ENCODE results near the gene LRRC75B.

LRRC75B gene

GRCh38 chr22:24584871-24585411 is 7.9 kb downstream of the LRRC75B start:
- DNase-seq: no peak

GRCh38 chr22:24584166-24584790 is 8.6 kb downstream of the LRRC75B start:
- no peak for DNase-seq

GRCh38 chr22:24583221-24584165 is 9.4 kb downstream of the LRRC75B start:
- no peak for DNase-seq

GRCh38 chr22:24582056-24582814 is 10.6 kb downstream of the LRRC75B start:
- no peak for DNase-seq

GRCh38 chr22:24580276-24580675 is 12.6 kb downstream of the LRRC75B start:
- peak in 1 of 2 experiments; percentile 6 for DNase-seq

DNA sequence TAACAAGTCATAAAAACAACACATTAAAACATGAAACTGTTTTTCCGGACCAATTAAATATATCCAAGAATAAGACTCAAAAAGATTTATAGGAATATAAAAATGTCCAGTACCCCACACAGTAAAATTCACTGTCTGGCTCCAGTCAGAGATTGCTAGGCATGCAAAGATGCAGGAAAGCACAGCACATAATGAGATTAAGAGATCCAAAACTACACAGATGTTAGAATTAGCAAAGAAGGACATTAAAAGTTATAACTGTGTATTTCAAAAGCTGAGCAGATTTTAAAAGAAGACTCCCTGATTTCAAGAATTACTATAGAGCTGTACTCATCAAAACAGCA is 13.6 kb downstream of the LRRC75B start:
- no peak for DNase-seq

GRCh38 chr22:24578355-24579257 is 14.3 kb downstream of the LRRC75B start:
- DNase-seq: no peak

DNA sequence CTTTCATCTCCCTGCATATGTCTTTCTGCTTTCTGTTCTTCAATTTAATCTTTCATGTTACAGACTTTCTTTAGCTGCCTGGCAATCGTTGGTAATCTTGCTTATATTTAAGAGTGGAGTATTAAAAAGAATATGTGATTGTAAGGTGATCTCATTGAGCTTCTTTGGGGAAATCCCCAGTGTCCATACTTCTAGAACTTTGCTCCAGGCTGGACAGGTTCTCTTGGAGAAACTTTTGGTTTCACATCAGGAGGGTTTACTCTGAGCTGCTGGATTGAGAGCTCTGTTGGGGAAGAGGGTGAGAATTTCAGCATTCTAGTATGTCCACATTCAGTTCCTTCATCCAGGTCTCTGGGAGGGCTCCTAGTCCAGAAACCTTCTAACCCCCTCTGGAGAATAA is 16.1 kb downstream of the LRRC75B start:
- DNase-seq: no peak

GRCh38 chr22:24571266-24571665 is 21.6 kb downstream of the LRRC75B start:
- DNase-seq: no peak

- no peak for DNase-seq
These were observed 25.2 kb downstream of the LRRC75B start for GRCh38 chr22:24567668-24568067.

GRCh38 chr22:24566899-24567511 is 25.9 kb downstream of the LRRC75B start:
- DNase-seq: no peak

- no peak for DNase-seq
These were observed 27.8 kb downstream of the LRRC75B start for GRCh38 chr22:24565077-24565476.

GRCh38 chr22:24564376-24565058 is 28.4 kb downstream of the LRRC75B start:
- no peak for DNase-seq

GRCh38 chr22:24563246-24563645 is 29.6 kb downstream of the LRRC75B start:
- DNase-seq: no peak

DNA sequence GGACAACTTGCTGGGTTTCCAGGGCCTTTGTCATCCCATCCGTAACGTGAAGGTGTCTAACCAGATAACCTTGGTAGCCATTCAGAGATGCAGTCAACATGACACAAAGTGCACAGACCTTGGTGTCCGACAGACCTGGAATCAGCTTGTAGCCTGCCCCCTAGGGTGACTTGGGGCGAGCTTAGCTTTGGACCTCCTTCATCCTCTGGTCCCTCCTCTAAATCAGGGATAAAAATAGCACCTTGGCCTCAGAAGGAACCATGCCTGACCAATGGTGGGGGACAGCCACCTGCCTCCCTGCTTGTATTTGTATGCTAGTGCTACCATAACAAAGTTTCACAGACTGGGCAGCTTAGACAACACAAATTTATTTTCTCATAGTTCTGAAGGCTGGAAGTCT is 33.4 kb downstream of the LRRC75B start:
- DNase-seq: no peak

DNA sequence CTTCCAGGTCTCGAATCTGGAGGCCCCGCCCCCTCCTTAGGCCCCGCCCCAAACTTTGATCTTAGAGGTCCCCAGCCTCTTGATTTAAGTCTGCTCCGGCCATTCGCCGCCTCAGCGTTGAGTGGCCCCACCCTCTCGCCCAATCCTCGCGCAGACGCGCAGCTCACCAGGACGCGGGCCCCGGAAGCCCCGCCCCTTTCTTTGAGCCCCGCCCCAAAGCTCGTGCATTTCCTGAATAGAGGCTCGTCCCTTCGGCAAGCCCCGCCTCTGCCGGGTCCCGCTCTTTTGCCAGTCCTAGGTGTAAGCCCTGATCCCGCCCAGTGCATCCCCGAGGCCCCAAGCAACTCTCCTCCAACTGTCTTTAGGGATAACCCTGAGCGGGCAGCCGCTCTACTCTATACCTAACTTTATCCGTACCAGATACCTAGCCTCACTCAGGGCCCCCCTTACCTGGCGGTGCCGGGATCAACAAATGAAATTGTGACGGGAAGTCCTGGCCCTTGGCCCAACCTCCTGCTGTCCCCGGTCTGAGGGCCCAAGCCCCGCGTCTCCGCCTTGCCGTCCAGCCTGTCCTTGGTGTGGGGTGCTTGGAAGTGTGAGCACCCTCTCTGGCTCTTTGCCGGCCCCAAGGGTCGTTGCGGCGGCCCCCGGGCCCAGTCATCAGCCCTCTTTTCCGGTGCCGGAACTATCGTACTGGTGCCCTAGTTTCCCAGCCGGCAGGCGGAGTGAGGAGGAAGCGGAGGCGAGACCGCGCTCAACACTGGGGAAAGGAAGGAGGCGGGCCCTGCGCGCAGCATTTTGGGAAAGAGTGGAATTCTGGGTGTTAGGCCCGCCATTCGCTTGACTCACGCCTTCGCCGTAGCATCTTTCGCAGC is 37.5 kb downstream of the LRRC75B start, which contains the start of gene SNRPD3:
Gene SNRPD3, plus strand, starts transcription at position 835 of the 875 bp plus-strand sequence. CDS start 1,676 bp downstream, outside the sequence.
- DNase-seq: peak; percentile 93 to 96

DNA sequence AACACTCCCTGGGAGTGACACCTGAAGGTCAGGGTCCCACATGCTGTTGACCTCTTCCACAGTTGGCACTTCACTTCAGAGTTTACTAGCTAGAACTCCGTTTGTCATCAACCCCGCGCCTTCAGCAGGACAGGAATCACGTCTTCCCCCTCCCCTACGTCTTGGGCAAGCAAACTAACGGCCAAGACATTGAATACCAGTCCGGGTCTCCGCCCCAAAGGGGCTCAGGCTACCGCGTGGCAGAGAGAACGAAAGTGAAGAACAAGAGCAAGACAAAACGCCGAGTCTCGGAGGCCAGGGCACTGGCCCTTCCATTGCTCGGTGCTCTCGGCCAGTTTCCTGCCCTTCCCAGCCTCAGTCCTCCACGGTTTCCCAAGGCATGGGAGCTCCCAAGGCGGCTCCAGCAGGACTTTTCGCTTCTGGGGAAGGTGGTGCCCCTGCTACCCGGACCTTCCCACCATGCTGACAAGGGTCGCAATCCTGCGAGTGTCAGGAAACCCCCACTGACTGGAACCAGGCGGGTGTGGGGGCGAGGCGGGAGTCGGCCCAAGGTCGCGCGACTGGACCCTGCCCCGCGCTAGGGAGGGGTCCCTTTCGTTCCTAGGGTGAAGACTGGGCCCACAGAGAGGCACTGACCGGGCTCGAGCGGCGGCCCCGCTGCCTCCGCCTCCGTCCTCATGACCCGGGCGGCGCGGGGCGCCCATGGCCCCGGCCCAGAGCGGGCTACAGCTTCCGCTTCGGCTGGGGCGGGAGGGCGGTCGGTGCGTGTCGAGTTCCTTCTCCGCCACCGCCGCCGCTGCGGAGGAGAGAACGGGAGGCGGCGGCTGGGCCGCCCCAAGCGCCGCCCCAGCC is 38.3 kb downstream of the LRRC75B start, which contains the start of gene GUCD1:
Gene GUCD1, minus strand, starts transcription at position 826 of the 852 bp plus-strand sequence. Its CDS starts 147 bp downstream, at position 679.
- DNase-seq: peak; percentile 20 to 38

GRCh38 chr22:24553597-24554312 is 39.1 kb downstream of the LRRC75B start:
- DNase-seq: no peak

Data from AML-193 (cell line).